ENCODE measurements around the gene F5. TPM values are rescaled to one million over a fixed set of nuclear protein-coding genes. Genes with fewer than 3 reads are reported as not detected.

F5 gene
- 8.1 and 9.2 TPM in 2 replicates for total RNA-seq (2014; rRNA removed; shearing (Covaris generic))

- peak; percentile 87 for DNase-seq (ENCODE audit: low spot score)
Measured at GRCh38 chr1:169586395-169587255, at the start of gene F5. F5 (minus strand) TSS chr1:169586481; CDS start chr1:169586386, 95 bp downstream.

DNA sequence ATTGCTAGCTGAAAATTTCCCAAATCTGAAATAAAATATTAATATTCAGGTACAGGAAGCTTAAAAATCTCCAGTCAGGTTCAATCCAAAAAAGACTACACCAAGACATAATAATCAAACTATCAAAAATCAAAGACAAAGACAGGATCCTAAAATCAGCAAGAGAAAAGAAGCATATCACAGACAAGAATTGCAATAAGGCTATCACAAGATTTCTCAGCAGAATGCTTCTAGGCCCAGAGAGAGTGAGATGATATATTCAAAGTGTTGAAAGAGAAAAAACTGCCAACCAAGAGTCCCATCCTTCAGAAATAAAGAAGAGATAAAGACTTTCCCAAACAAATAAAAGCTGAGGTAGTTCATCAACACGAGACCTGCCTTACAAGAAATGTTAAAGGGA is 48.6 kb upstream of the F5 start:
- DNase-seq (ENCODE audit: low spot score), result no peak

DNA sequence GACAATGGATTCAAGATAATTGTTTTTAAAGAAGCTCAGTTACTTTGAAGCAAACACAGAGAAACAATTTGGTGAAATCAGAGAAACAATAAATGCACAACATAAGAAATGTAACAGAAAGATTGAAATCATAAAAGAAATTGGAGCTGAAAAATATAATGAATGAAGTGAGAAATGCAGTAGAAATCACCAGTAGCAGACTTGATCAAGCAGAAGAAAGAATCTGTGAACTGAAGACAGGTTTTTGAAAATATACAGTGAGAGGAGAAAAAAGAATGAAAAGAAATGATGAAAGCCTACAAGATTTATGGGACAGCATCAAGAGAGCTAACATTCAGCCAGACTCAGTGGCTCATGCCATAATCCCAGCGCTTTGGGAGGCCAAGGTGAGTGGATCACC is 47.9 kb upstream of the F5 start:
- DNase-seq (ENCODE audit: low spot score), result no peak

- DNase-seq (ENCODE audit: low spot score), result no peak
Measured at GRCh38 chr1:169631249-169631648, 45.0 kb upstream of the F5 start.

- peak; percentile 4 for DNase-seq (ENCODE audit: low spot score)
Measured at GRCh38 chr1:169630006-169630405, 43.7 kb upstream of the F5 start, which contains the start of gene SELP. SELP (minus strand) TSS chr1:169630124; CDS start chr1:169630074, 50 bp downstream.

- DNase-seq (ENCODE audit: low spot score), result no peak
Measured at GRCh38 chr1:169624912-169625311, 38.6 kb upstream of the F5 start.

- DNase-seq (ENCODE audit: low spot score), result no peak
Measured at GRCh38 chr1:169624122-169624521, 37.8 kb upstream of the F5 start.

DNA sequence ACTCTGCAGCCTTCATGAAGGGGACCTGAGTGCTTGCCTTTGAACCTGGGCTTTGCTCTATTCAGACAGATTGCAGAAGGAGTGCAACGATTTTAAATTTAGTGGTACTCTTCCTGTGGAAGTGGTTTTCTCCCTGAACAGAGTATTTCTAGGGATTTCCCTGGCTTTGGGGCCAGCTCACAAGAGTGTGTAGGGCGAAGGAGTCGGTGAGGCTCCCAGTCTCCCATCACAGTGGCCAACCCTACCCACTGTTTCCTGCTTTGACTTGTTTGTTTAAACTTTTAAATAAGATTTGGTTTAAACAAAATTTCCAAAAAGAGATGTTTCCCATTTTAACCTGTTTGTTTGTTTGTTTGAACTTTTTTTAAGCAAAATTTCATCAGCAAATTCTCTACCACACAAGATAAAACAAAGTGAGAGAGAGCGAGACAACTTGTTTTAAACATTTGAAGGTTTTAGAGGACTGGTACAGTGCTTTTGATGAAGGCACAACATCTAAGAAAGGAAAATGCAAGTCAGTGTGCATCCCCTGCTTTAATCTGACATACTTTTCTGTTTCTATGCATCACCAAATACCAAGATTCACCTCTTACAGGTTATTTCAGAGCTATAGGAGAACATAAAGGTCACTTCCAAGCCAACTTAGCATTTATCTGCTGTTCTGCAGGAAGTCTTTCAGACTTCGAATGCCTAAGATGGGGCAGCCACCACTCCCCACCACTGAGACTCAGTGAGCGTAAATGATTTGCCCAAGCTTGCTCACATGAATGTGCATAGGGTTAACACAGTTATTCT is 37.0 kb upstream of the F5 start:
- DNase-seq (ENCODE audit: low spot score), result no peak

- DNase-seq (ENCODE audit: low spot score), result no peak
Measured at GRCh38 chr1:169620565-169620964, 34.3 kb upstream of the F5 start.

GRCh38 chr1:169618367-169618766 is 32.1 kb upstream of the F5 start:
- no peak for DNase-seq (ENCODE audit: low spot score)

GRCh38 chr1:169615803-169616202 is 29.5 kb upstream of the F5 start:
- DNase-seq (ENCODE audit: low spot score), result no peak

- no peak for DNase-seq (ENCODE audit: low spot score)
Measured at GRCh38 chr1:169610858-169611257, 24.6 kb upstream of the F5 start.

DNA sequence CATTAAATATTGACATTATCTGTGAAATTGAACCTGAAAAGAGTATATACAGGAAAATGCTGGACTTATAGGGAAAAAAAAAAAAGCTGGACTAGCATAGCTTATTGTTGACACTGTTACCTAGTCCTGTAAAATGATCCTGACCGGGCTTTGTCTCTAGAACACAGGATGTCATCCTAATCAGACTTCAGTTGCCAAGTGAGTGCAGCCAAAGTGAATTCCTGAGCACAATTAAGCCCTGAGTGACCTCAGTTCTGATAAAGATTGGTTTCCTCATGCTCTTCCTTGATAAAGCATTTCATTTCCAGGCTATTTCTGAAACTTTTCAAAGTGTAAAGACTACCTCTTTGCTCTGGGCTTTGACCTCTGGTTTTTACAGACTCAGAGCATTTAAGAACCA is 23.8 kb upstream of the F5 start:
- no peak for DNase-seq (ENCODE audit: low spot score)

GRCh38 chr1:169608226-169608625 is 21.9 kb upstream of the F5 start:
- DNase-seq (ENCODE audit: low spot score), result no peak

DNA sequence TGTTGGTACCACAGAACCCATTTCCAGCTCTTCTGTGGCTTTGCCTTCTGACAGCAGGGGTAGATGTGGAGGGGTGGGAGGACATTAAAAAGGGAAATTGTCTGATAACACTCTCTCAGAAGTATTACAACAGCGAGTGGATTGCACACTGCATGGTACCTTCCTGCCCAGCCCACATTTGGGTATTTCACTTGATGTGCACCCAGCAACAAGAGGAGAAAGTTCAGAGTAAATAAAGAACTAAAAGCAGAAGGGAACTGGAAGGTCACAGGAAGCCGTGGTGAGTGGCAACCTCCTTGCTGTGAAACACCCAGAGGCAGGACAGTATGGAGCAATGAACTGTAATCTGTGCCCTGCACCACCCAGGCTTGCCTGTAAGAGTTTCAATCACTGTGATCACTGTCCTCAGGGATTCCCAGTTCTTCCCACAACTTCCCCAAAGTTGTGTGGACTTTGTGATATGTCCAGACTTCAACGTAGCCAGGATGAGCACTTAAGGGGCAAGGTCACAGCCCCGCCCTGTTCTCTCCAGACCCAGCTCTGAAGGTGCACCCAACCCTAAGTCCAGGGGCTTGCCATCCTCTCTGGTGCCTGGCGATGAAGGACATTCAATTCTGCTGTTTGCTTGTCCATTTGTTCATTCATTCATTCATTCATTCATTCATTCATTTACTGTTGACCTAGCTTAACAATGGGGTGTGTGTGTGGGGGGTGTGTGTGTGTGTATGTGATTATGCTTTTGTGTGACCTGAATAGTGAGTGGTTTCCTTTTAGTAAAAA is 18.7 kb upstream of the F5 start:
- DNase-seq (ENCODE audit: low spot score), result no peak

- DNase-seq (ENCODE audit: low spot score), result peak; percentile 69
Measured at GRCh38 chr1:169601096-169601881, 15.0 kb upstream of the F5 start.

- DNase-seq (ENCODE audit: low spot score), result peak; percentile 43
Measured at GRCh38 chr1:169595764-169596711, 9.8 kb upstream of the F5 start.

GRCh38 chr1:169594391-169594790 is 8.1 kb upstream of the F5 start:
- no peak for DNase-seq (ENCODE audit: low spot score)

GRCh38 chr1:169590932-169591331 is 4.7 kb upstream of the F5 start:
- no peak for DNase-seq (ENCODE audit: low spot score)

Measured in HT-29 (cell line).